Kidney (tissue), 14 donors: ENCODE data around the gene POU2F2. TPM values are rescaled to one million over a fixed set of nuclear protein-coding genes. Genes with fewer than 3 reads are reported as not detected.

ENCODE experiments used
- DNase-seq, 5 donors: peaks; one replicate each; pipeline ENCODE4 v3.0.0-alpha.2; 2013 to 2020
- FAIRE-seq: peaks from 2 replicates; lab custom pipeline; 2012; peaks lifted over from hg19 to GRCh38; lab: Jason Lieb, UNC
- H3K27ac ChIP-seq, 2 donors: one replicate each; pipeline ENCODE4 v1.7.0; 2013; ENCODE audit warnings: low read depth in 2 of 2, low read length in 2 of 2, inconsistent platforms in 1 of 2
- H3K27me3 ChIP-seq: one replicate; pipeline ENCODE4 v1.7.1; 2013; ENCODE audit warnings: low read length, inconsistent platforms; ENCODE audit not compliant: control insufficient read depth, insufficient read depth
- H3K36me3 ChIP-seq, 3 donors: one replicate each; pipeline versions ENCODE4 v1.7.0 to v1.7.1; 2013; ENCODE audit warnings: low read length in 3 of 3, control low read depth in 1 of 3, inconsistent platforms in 1 of 3; ENCODE audit not compliant: insufficient read depth in 3 of 3, control insufficient read depth in 2 of 3
- H3K4me1 ChIP-seq, 3 donors: one replicate each; pipeline versions ENCODE4 v1.7.0 to v1.7.1; 2013; ENCODE audit warnings: low read length in 3 of 3, inconsistent platforms in 1 of 3, low read depth in 1 of 3; ENCODE audit not compliant: control insufficient read depth in 2 of 3, insufficient read depth in 2 of 3
- H3K4me3 ChIP-seq, 3 donors: one replicate each; pipeline versions ENCODE4 v1.7.0 to v1.8.1; 2013; ENCODE audit warnings: low read length in 3 of 3, control low read depth in 1 of 3, inconsistent platforms in 1 of 3
- H3K9ac ChIP-seq, 3 donors: one replicate each; pipeline versions ENCODE4 v1.7.0 to v1.7.1; 2013; ENCODE audit warnings: low read length in 3 of 3, control low read depth in 1 of 3, inconsistent platforms in 1 of 3
- H3K9me3 ChIP-seq, 3 donors: one replicate each; pipeline versions ENCODE4 v1.7.0 to v1.7.1; 2013; ENCODE audit warnings: low read length in 3 of 3, control low read depth in 1 of 3, inconsistent platforms in 1 of 3; ENCODE audit not compliant: control insufficient read depth in 2 of 3, insufficient read depth in 1 of 3
- intact Hi-C: fragments of 100-400 bp; cut with DNase I; formaldehyde crosslinking; loops from one replicate; pipeline ENCODE4 v1.11.1; 2022
- polyA plus RNA-seq: library from polyadenylated mRNA; stranded (reverse); fragments of 350-450 nt; fragmentation: Illumina TruSeq; extraction: RNeasy Lipid Tissue Mini Kit (QIAGEN cat#74804); gene quantifications from one replicate; pipeline ENCODE4 v1.2.3, GENCODE V29; 2014; ENCODE audit warnings: low read depth, low replicate concordance; ENCODE audit not compliant: insufficient read depth
- total RNA-seq: library from RNA; stranded (reverse); fragmentation: NEBNext Ultra II Directional; extraction: Animal tissue kit (Norgen Biotek cat#: 25700); gene quantifications from one replicate; pipeline ENCODE4 v1.2.1, GENCODE V29; 2021
- TF ChIP-seq, protein P1 (sequence below): IDR thresholded peaks from 3 replicates; pipeline ENCODE4 v1.5.1; 2012; ENCODE audit warnings: mild to moderate bottlenecking, moderate library complexity, borderline replicate concordance; ENCODE audit not compliant: insufficient read depth; ENCODE audit errors: extremely low read depth
- donor health status: control.
- donor health status: control.
- donor health status: control.
- donor health status: control.
- donor health status: control.
- donor health status: DM: yes; HTN: yes; CAD: no.
- donor health status: Normal renal cell carcinoma (clear cell type).

Gene POU2F2
- total and polyA plus RNA-seq, 2 donors from 2014 or later: 1.3 to 9.8 TPM

DNA sequence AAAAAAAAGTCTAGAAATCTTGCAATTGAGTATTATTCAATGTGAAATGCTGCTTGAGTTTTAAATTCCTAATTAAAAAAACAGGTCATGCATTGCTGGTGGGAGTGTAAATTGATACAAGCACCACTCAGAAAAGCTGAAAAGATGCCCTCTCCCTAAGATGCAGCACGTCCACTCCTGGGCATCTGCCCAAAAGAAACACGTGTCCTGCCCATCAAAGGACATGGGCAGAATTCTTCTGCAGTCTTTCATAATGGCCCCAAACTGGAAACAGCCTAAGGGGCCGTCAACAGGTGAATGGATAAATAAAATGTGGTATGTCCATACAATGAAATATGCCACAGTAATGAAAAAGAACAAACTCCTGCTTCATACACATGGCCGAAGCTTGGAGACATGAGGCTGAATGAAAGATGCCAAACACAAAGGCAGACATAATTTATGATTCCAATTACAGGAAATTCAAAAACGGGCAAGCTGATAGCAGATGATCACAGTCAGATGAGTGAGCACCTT is 7.8 kb downstream of the POU2F2 start:
- TF ChIP-seq, protein P1, sequence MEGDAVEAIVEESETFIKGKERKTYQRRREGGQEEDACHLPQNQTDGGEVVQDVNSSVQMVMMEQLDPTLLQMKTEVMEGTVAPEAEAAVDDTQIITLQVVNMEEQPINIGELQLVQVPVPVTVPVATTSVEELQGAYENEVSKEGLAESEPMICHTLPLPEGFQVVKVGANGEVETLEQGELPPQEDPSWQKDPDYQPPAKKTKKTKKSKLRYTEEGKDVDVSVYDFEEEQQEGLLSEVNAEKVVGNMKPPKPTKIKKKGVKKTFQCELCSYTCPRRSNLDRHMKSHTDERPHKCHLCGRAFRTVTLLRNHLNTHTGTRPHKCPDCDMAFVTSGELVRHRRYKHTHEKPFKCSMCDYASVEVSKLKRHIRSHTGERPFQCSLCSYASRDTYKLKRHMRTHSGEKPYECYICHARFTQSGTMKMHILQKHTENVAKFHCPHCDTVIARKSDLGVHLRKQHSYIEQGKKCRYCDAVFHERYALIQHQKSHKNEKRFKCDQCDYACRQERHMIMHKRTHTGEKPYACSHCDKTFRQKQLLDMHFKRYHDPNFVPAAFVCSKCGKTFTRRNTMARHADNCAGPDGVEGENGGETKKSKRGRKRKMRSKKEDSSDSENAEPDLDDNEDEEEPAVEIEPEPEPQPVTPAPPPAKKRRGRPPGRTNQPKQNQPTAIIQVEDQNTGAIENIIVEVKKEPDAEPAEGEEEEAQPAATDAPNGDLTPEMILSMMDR: no peak
- FAIRE-seq: no peak

DNA sequence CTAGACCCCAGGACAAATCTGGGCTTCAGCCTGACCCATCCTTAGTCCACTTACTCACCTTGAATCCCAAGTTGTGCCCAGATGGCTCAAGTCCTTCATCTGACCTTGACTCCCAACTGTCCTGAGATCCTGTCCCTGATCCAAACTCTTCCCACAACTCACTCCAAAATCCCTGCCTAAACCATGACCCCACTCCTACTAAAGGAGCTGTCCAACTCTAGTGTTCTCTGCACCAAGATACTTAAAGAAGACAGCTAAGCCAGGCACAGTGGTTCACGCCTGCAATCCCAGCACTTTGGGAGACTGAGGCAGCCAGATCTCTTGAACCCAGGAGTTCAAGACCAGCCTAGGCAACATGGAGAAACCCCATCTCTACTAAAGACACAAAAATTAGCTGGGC is 8.5 kb downstream of the POU2F2 start:
- FAIRE-seq: no peak
- Histone ChIP-seq H3K27me3 (no peaks in the 10 kb centered on the region), H3K4me1 (no peaks in the 10 kb centered on the region), H3K36me3 (no peaks in the 10 kb centered on the region), H3K27ac (no peak overlapping the region), H3K4me3 (no peak overlapping the region), H3K9me3 (no peaks in the 10 kb centered on the region), H3K9ac (no peak overlapping the region)
- no peak for DNase-seq
- TF ChIP-seq, protein P1: no peak
- intact Hi-C loops: no loop called here

More for the DNA sequence above, 7.8 kb downstream of the POU2F2 start:
- intact Hi-C loops: no loop called here
- H3K9me3 ChIP-seq: no peaks in the 10 kb centered on the region
- H3K4me1 ChIP-seq: no peaks in the 10 kb centered on the region
- no peaks in the 10 kb centered on the region for H3K36me3 ChIP-seq
- no peak overlapping the region for H3K4me3 ChIP-seq
- no peaks in the 10 kb centered on the region for H3K27me3 ChIP-seq
- no peak for DNase-seq
- H3K27ac ChIP-seq: no peak overlapping the region
- H3K9ac ChIP-seq: no peak overlapping the region

DNA sequence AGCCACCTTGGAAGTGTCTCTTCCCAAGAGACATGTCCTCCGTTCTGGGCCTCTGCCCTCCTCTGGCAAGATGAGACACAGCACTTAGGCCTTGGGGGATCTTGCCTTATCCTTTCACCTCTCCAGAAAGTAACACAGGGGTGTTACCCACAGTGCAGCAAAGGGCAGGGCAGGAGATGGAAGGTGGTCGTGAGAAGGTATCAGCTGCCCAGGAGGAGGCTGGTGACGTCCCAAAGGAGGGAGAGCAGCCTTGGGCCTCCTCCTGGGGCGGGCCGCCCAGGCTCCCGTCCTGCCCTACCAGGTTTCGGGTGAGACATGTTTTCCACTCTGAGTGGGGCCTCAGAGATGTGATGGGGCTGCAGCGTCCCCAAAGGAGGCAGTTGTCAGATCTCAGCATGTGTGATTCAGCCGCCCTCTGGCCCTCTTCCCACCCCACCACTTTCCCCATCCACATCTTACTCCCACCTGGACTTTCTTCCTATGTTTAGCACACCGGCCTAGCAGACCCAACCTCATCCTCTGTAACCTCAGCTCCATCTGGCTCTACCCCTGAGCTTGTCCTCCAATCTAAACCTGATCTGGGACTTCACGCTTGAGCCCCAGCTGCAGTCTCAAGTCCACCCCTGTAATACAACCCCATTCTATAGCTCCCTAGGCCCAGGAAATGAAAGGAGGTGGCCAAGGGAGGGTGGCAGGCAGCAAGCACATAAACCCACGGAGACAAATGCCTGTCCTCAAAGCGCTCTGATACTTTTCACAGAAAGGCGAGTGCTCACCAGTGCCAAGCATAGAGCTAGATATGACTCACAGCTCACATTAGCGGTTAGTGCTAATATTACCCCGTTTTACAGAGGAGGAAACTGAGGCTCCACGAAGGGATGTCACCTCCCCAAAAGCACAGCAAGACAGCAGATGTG is 9.3 kb downstream of the POU2F2 start:
- Histone ChIP-seq H3K9ac (no peak overlapping the region), H3K27ac (no peak overlapping the region)

More for the DNA sequence above, 9.3 kb downstream of the POU2F2 start:
- no peak overlapping the region for H3K4me3 ChIP-seq
- H3K36me3 ChIP-seq: no peaks in the 10 kb centered on the region
- TF ChIP-seq, protein P1: no peak
- FAIRE-seq (no peak), DNase-seq (no peak)
- no peaks in the 10 kb centered on the region for H3K4me1 ChIP-seq
- no peaks in the 10 kb centered on the region for H3K9me3 ChIP-seq
- intact Hi-C loops: no loop called here
- H3K27me3 ChIP-seq: no peaks in the 10 kb centered on the region
